ENCODE measurements around the gene EFCAB5. TPM values are rescaled to one million over a fixed set of nuclear protein-coding genes. Genes with fewer than 3 reads are reported as not detected.

EFCAB5 gene
- total and polyA plus RNA-seq, 2 of the 8 experiments (the other 6 are each of a cell fraction or from before 2014, with no cell fraction given) = 0.05 to 0.34 TPM

GRCh38 chr17:30134551-30134950 lies 193.1 kb downstream of the EFCAB5 start:
- Histone ChIP-seq H3K18ac (ENCODE audit: extremely low read depth, low read length) (no peak overlapping the region), H4K5ac (ENCODE audit: insufficient read length, low read depth, low read length) (no peak overlapping the region), H2BK12ac (ENCODE audit: low read depth, low read length) (no peak overlapping the region), H2BK20ac (ENCODE audit: low read length) (no peak overlapping the region), H3K23me2 (ENCODE audit: low read depth, low read length) (no peaks in the 10 kb centered on the region), H3K79me2 (ENCODE audit: control insufficient read depth in 1 of 2, insufficient read depth in 2 of 2, low read length in 2 of 2) (peaks cover 0 to 59% of the 10 kb centered on the region in 2 experiments; a peak in 2 of 4 replicates), H2BK5ac (ENCODE audit: low read depth, low read length) (no peak overlapping the region), H3K4me3 (ENCODE audit: extremely low read depth in 1 of 4, insufficient read depth in 2 of 4, low read depth in 3 of 4, low read length in 4 of 4) (no peak overlapping the region), H2AK5ac (ENCODE audit: low read depth, low read length) (no peak overlapping the region), H3K27ac (ENCODE audit: low read depth, low read length) (no peak overlapping the region), H3K4me2 (ENCODE audit: insufficient read depth in 1 of 2, low read depth in 2 of 2, low read length in 2 of 2) (no peak overlapping the region), H3K79me1 (ENCODE audit: low read depth, low read length) (peaks cover 2% of the 10 kb centered on the region; the same call in 1 of the 2 replicates), H4K91ac (replicated peaks; ENCODE audit: insufficient read length, low read length) (no peak overlapping the region), H3K9me3 (ENCODE audit: insufficient read depth in 2 of 2, low read depth in 1 of 2, low read length in 1 of 2) (no peaks in the 10 kb centered on the region), H3K9ac (replicated peaks in 1 of 4; ENCODE audit: extremely low read depth in 1 of 4, low read depth in 3 of 4, low read length in 3 of 4) (no peak overlapping the region), H2BK15ac (ENCODE audit: low read length) (no peak overlapping the region), H2AFZ (ENCODE audit: low read length) (no peak overlapping the region), H3K23ac (ENCODE audit: insufficient read length) (no peak overlapping the region), H3K14ac (ENCODE audit: insufficient read length) (no peak overlapping the region), H3K4me1 (replicated peaks in 1 of 4; ENCODE audit: control insufficient read depth in 3 of 4, insufficient read depth in 4 of 4, low read length in 3 of 4) (peaks cover 0 to 4% (median 1%) of the 10 kb centered on the region in 4 experiments; a peak in 2 of 7 replicates), H3K27me3 (replicated peaks in 1 of 4; ENCODE audit: control insufficient read depth in 3 of 4, extremely low read depth in 1 of 4, insufficient read depth in 3 of 4, low read length in 3 of 4) (no peaks in the 10 kb centered on the region), H3K4ac (replicated peaks; ENCODE audit: insufficient read length, low read depth, low read length) (no peak overlapping the region), H4K8ac (ENCODE audit: extremely low read depth, insufficient read depth, low read length) (no peak overlapping the region), H2BK120ac (replicated peaks; ENCODE audit: low read depth, low read length) (no peak overlapping the region), H4K20me1 (replicated peaks in 1 of 2; ENCODE audit: control insufficient read depth in 1 of 2, insufficient read depth in 2 of 2, low read length in 2 of 2) (peaks cover 0 to 2% of the 10 kb centered on the region in 2 experiments), H3K56ac (replicated peaks; ENCODE audit: insufficient read length, low read depth, low read length) (no peak overlapping the region), H3K36me3 (ENCODE audit: control insufficient read depth in 2 of 4, insufficient read depth in 4 of 4, low read length in 3 of 4) (peaks cover 0 to 18% (median 0%) of the 10 kb centered on the region in 4 experiments; a peak in 3 of 8 replicates)
- CTCF ChIA-PET (ENCODE audit: partially characterized antibody) = interaction anchor here (0.7 to 2.9 kb wide), 4 partner anchors 9 to 1489 kb away, joined by 3 to 11 read pairs (median 4); no protein-coding TSS in a partner anchor
- FAIRE-seq (no peak), DNase-seq (ENCODE audit: low read depth in 1 of 2, low spot score in 2 of 2) (no peak)
- POLR2A ChIA-PET (ENCODE audit: partially characterized antibody) = no interaction called here
- TF ChIP-seq BRCA1 (IDR thresholded peaks at IDR 0.05; ENCODE audit: low read depth, low read length) (no peak), JUND (IDR thresholded peaks at IDR 0.05; ENCODE audit: low read length) (no peak), TAF7 (optimal IDR thresholded peaks at IDR 0.05; ENCODE audit: borderline replicate concordance, low read depth, low read length) (no peak), EZH2 (IDR thresholded peaks at IDR 0.05; ENCODE audit: low read depth, low read length, severe bottlenecking) (no peak), USF2 (IDR thresholded peaks at IDR 0.05; ENCODE audit: low read length) (no peak), TEAD4 (IDR thresholded peaks at IDR 0.05; ENCODE audit: low read depth, low read length) (no peak), CBX8 (IDR thresholded peaks at IDR 0.05; ENCODE audit: borderline replicate concordance, low read depth, low read length) (no peak), ASH2L (IDR thresholded peaks at IDR 0.05; ENCODE audit: low read length) (no peak)
